SK-N-MC (cell line): ENCODE measurements around the gene NUMB.
A peak's percentile ranks its signal among the peaks of the same experiment; 100 is the strongest.

ENCODE experiments used
- DNase-seq: peaks from one replicate; pipeline ENCODE4 v3.0.0-alpha.2; 2011; ENCODE audit warnings: low read depth, low spot score
- H3K27ac ChIP-seq: fragments of 200-600 bp; sonication (generic); 2 replicates; pipeline ENCODE4 v1.5.1; 2016; ENCODE audit warnings: mixed run types
- H3K36me3 ChIP-seq: fragments of 200-600 bp; sonication (generic); 2 replicates; pipeline ENCODE4 v1.6.1; 2017; ENCODE audit warnings: antibody characterized with exemption, low read length, mixed read lengths; ENCODE audit not compliant: insufficient read depth
- H3K4me3 ChIP-seq: fragments of 200-600 bp; sonication (generic); 2 replicates; pipeline ENCODE4 v1.5.1; 2016
- H3K9ac ChIP-seq: fragments of 200-600 bp; sonication (generic); 2 replicates; pipeline ENCODE4 v1.8.0; 2017; ENCODE audit warnings: mixed run types, mixed read lengths; ENCODE audit not compliant: insufficient read length
- H3K9me3 ChIP-seq: fragments of 200-600 bp; sonication (generic); 2 replicates; pipeline ENCODE4 v1.6.1; 2017; ENCODE audit warnings: low read depth, mild to moderate bottlenecking, antibody characterized with exemption, low read length, moderate library complexity, mixed read lengths
- EZH2 ChIP-seq: fragments of 200-600 bp; sonication (generic); IDR thresholded peaks from one replicate; pipeline ENCODE4 v1.6.1; 2017; ENCODE audit warnings: antibody characterized with exemption
- FOXP2 ChIP-seq: optimal IDR thresholded peaks from 2 replicates; pipeline ENCODE3; 2011; ENCODE audit warnings: mild to moderate bottlenecking, moderate library complexity; ENCODE audit not compliant: insufficient read depth; ENCODE audit errors: extremely low read length, control extremely low read depth
- POLR2AphosphoS5 ChIP-seq: IDR thresholded peaks from 2 replicates; pipeline ENCODE4 v1.6.1; 2012; ENCODE audit warnings: mild to moderate bottlenecking, low read depth, low read length, borderline replicate concordance

The NUMB gene

GRCh38 chr14:73461478-73462047 is 3.2 kb upstream of the NUMB start:
- Histone ChIP-seq H3K9ac (peak overlapping the region; percentile 22), H3K4me3 (peak overlapping the region; percentile 64), H3K27ac (peak overlapping the region; percentile 82), H3K36me3 (no peaks in the 10 kb centered on the region), H3K9me3 (no peaks in the 10 kb centered on the region)
- TF ChIP-seq FOXP2 (no peak), EZH2 (no peak), POLR2AphosphoS5 (no peak)
- no peak for DNase-seq

GRCh38 chr14:73460691-73461127 is 2.4 kb upstream of the NUMB start:
- peak overlapping the region; percentile 4 for H3K9ac ChIP-seq
- peak overlapping the region; percentile 82 for H3K27ac ChIP-seq
- no peak for TF ChIP-seq POLR2AphosphoS5
- TF ChIP-seq EZH2, result no peak
- TF ChIP-seq FOXP2, result no peak
- no peaks in the 10 kb centered on the region for H3K36me3 ChIP-seq
- no peaks in the 10 kb centered on the region for H3K9me3 ChIP-seq
- H3K4me3 ChIP-seq, result no peak overlapping the region
- DNase-seq, result no peak

- Histone ChIP-seq H3K4me3 (no peak overlapping the region), H3K9me3 (no peaks in the 10 kb centered on the region), H3K9ac (no peak overlapping the region), H3K27ac (peak overlapping the region; percentile 82; the same call in 1 of the 2 replicates), H3K36me3 (no peaks in the 10 kb centered on the region)
- no peak for TF ChIP-seq EZH2
- no peak for TF ChIP-seq POLR2AphosphoS5
- no peak for TF ChIP-seq FOXP2
- no peak for DNase-seq
Measured at GRCh38 chr14:73459959-73460358, 1.6 kb upstream of the NUMB start.

GRCh38 chr14:73457924-73458182 is 493 bp downstream of the NUMB start:
- DNase-seq, result no peak

GRCh38 chr14:73457041-73457923 is 1.1 kb downstream of the NUMB start:
- no peak overlapping the region for H3K27ac ChIP-seq
- H3K36me3 ChIP-seq, result no peaks in the 10 kb centered on the region
- H3K9me3 ChIP-seq, result no peaks in the 10 kb centered on the region
- H3K9ac ChIP-seq, result peak overlapping the region; percentile 86
- TF ChIP-seq EZH2 (no peak), POLR2AphosphoS5 (no peak), FOXP2 (no peak)
- no peak for DNase-seq
- peak overlapping the region; percentile 89 for H3K4me3 ChIP-seq

More at GRCh38 chr14:73457924-73458182, 493 bp downstream of the NUMB start:
- no peak for TF ChIP-seq POLR2AphosphoS5
- no peak for TF ChIP-seq EZH2
- TF ChIP-seq FOXP2, result no peak
- Histone ChIP-seq H3K9ac (peak overlapping the region; percentile 86), H3K9me3 (no peaks in the 10 kb centered on the region), H3K27ac (no peak overlapping the region), H3K4me3 (peak overlapping the region; percentile 89), H3K36me3 (no peaks in the 10 kb centered on the region)

- Histone ChIP-seq H3K9ac (peak overlapping the region; percentile 51), H3K4me3 (peak overlapping the region; percentile 47)
- DNase-seq, result no peak
Measured at GRCh38 chr14:73455294-73455693, 3.1 kb downstream of the NUMB start.

GRCh38 chr14:73452341-73453186 is 5.8 kb downstream of the NUMB start:
- no peak overlapping the region for H3K9ac ChIP-seq
- peak; percentile 78 for DNase-seq
- no peaks in the 10 kb centered on the region for H3K9me3 ChIP-seq
- no peaks in the 10 kb centered on the region for H3K36me3 ChIP-seq
- TF ChIP-seq EZH2 (no peak), POLR2AphosphoS5 (no peak), FOXP2 (no peak)
- peak overlapping the region; percentile 14 for H3K4me3 ChIP-seq
- H3K27ac ChIP-seq, result peak overlapping the region; percentile 10; the same call in 1 of the 2 replicates

More at GRCh38 chr14:73455294-73455693, 3.1 kb downstream of the NUMB start:
- TF ChIP-seq POLR2AphosphoS5 (no peak; the same call in 1 of the 2 replicates), FOXP2 (no peak), EZH2 (no peak)
- peak overlapping the region; percentile 70 for H3K27ac ChIP-seq
- no peaks in the 10 kb centered on the region for H3K36me3 ChIP-seq
- no peaks in the 10 kb centered on the region for H3K9me3 ChIP-seq

GRCh38 chr14:73443758-73444157 is 14.6 kb downstream of the NUMB start:
- H3K4me3 ChIP-seq, result no peak overlapping the region
- no peaks in the 10 kb centered on the region for H3K9me3 ChIP-seq
- H3K27ac ChIP-seq, result no peak overlapping the region
- TF ChIP-seq POLR2AphosphoS5 (no peak), FOXP2 (no peak), EZH2 (no peak)
- no peaks in the 10 kb centered on the region for H3K36me3 ChIP-seq
- no peak for DNase-seq
- H3K9ac ChIP-seq, result no peak overlapping the region
